Naive thymus-derived CD4-positive, alpha-beta T cell (primary cell): Measurements from ENCODE around the gene BCL11A. TPM values are rescaled to one million over a fixed set of nuclear protein-coding genes. Genes with fewer than 3 reads are reported as not detected.
A peak's percentile ranks its signal among the peaks of the same experiment; 100 is the strongest.

ENCODE experiments used
- ATAC-seq: fragments of 150-1000 bp; cut with Tn5 transposase; 2 replicates; pipeline ENCODE4 v1.10.0; 2021; ENCODE audit warnings: mild to moderate bottlenecking, moderate library complexity
- CTCF ChIA-PET: fragments of 350-600 bp; sonication (Branson Sonifier 250); formaldehyde crosslinking; loops from one replicate; lab custom pipeline; 2021; ENCODE audit warnings: antibody characterized with exemption; lab: Charles Lee
- POLR2A ChIA-PET: fragments of 350-600 bp; sonication (Branson Sonifier 250); formaldehyde crosslinking; loops from one replicate; lab custom pipeline; 2021; ENCODE audit warnings: antibody characterized with exemption, inconsistent platforms; lab: Charles Lee
- DNase-seq, 9 donors: peaks; one replicate each; pipeline versions ENCODE4 v3.0.0 to v3.0.0-alpha.2; 2020 to 2022; ENCODE audit warnings: mixed read lengths in 1 of 9
- H3K27ac ChIP-seq: one replicate; pipeline ENCODE4 v1.7.0; 2013; ENCODE audit warnings: mild to moderate bottlenecking, low read depth, low read length, moderate library complexity
- H3K27me3 ChIP-seq, 2 donors: one replicate each; pipeline ENCODE4 v1.7.0; 2013; ENCODE audit warnings: low read length in 2 of 2, mild to moderate bottlenecking in 2 of 2, moderate library complexity in 2 of 2; ENCODE audit not compliant: control insufficient read depth in 2 of 2, insufficient read depth in 2 of 2
- H3K36me3 ChIP-seq, 3 experiments: 1 replicate in 2 of 3; 2 replicates in 1 of 3; pipeline ENCODE4 v1.7.0; 2013; ENCODE audit warnings: low read length in 3 of 3, mild to moderate bottlenecking in 3 of 3, moderate library complexity in 1 of 3; ENCODE audit not compliant: insufficient read depth in 3 of 3, control insufficient read depth in 2 of 3
- H3K4me1 ChIP-seq, 2 donors: one replicate each; pipeline ENCODE4 v1.7.0; 2013; ENCODE audit warnings: low read length in 2 of 2, mild to moderate bottlenecking in 2 of 2, moderate library complexity in 1 of 2; ENCODE audit not compliant: control insufficient read depth in 2 of 2, insufficient read depth in 2 of 2
- H3K4me3 ChIP-seq: 2 replicates; pipeline ENCODE4 v1.7.0; 2013; ENCODE audit warnings: mild to moderate bottlenecking, low read length
- H3K9me3 ChIP-seq, 3 experiments: 1 replicate in 2 of 3; 2 replicates in 1 of 3; pipeline ENCODE4 v1.7.0; 2013; ENCODE audit warnings: low read length in 3 of 3; ENCODE audit not compliant: control insufficient read depth in 2 of 3
- H3K27ac Mint-ChIP-seq, 9 donors: one replicate each; pipeline ENCODE4 v1.8.0; 2020 to 2022; ENCODE audit warnings: mixed read lengths in 9 of 9, mild to moderate bottlenecking in 8 of 9, moderate library complexity in 5 of 9, inconsistent platforms in 2 of 9
- H3K27me3 Mint-ChIP-seq, 5 donors: one replicate each; pipeline ENCODE4 v1.8.0; 2021 to 2022; ENCODE audit warnings: mixed read lengths in 5 of 5, mild to moderate bottlenecking in 1 of 5
- H3K36me3 Mint-ChIP-seq, 5 donors: one replicate each; pipeline ENCODE4 v1.8.0; 2020 to 2022; ENCODE audit warnings: mixed read lengths in 5 of 5, mild to moderate bottlenecking in 3 of 5, inconsistent platforms in 1 of 5
- H3K4me1 Mint-ChIP-seq, 7 donors: one replicate each; pipeline ENCODE4 v1.8.0; 2020 to 2022; ENCODE audit warnings: mixed read lengths in 7 of 7, mild to moderate bottlenecking in 3 of 7, inconsistent platforms in 1 of 7
- H3K4me3 Mint-ChIP-seq, 10 donors: one replicate each; pipeline ENCODE4 v1.8.0; 2020 to 2022; ENCODE audit warnings: mild to moderate bottlenecking in 10 of 10, mixed read lengths in 10 of 10, moderate library complexity in 6 of 10, inconsistent platforms in 2 of 10
- H3K9me3 Mint-ChIP-seq, 11 donors: one replicate each; pipeline ENCODE4 v1.8.0; 2020 to 2022; ENCODE audit warnings: mixed read lengths in 11 of 11, mild to moderate bottlenecking in 4 of 11, inconsistent platforms in 1 of 11, moderate library complexity in 1 of 11
- intact Hi-C, 2 donors: fragments of 100-400 bp; cut with micrococcal nuclease; formaldehyde crosslinking; loops; one replicate each; pipeline ENCODE4 v1.15.1; 2023
- polyA plus RNA-seq, 2 donors: library from polyadenylated mRNA; unstranded; fragments of 300-500 nt; fragmentation: Illumina TruSeq; gene quantifications; one replicate each; pipeline ENCODE4 v1.2.3, GENCODE V29; 2021
- total RNA-seq, 6 experiments: library from RNA in 5 of 6; stranded (reverse) in 5 of 6; gene quantifications; 1 replicate in 5 of 6; 2 replicates in 1 of 6; pipeline ENCODE4 v1.2.3 and lab custom pipeline; 2021 to 2026

The BCL11A gene
- total and polyA plus RNA-seq, 7 experiments from 2014 or later = 1.5 to 26.2 (median 2.5) TPM; not detected in 1

GRCh38 chr2:60453872-60454271, 99.6 kb downstream of the BCL11A start:
- H3K36me3 ChIP-seq = no peaks in the 10 kb centered on the region
- no peak overlapping the region for H3K27ac ChIP-seq
- DNase-seq (no peak), ATAC-seq (no peak)
- no peak overlapping the region for H3K4me3 Mint-ChIP-seq
- peaks cover 0 to 8% (median 0%) of the 10 kb centered on the region in 7 donors for H3K4me1 Mint-ChIP-seq
- intact Hi-C loops = no loop called here
- ChIA-PET CTCF (no interaction called here), POLR2A (no interaction called here)
- no peaks in the 10 kb centered on the region for H3K27me3 ChIP-seq
- H3K4me3 ChIP-seq = no peak overlapping the region
- H3K27me3 Mint-ChIP-seq = peaks cover 0 to 10% (median 3%) of the 10 kb centered on the region in 5 donors
- no peak overlapping the region for H3K27ac Mint-ChIP-seq
- no peaks in the 10 kb centered on the region for H3K36me3 Mint-ChIP-seq
- no peaks in the 10 kb centered on the region for H3K4me1 ChIP-seq
- H3K9me3 ChIP-seq = no peaks in the 10 kb centered on the region
- H3K9me3 Mint-ChIP-seq = no peaks in the 10 kb centered on the region

GRCh38 chr2:60453301-60453700, 100.2 kb downstream of the BCL11A start:
- ATAC-seq = no peak

GRCh38 chr2:60450488-60450887, 103.0 kb downstream of the BCL11A start:
- POLR2A ChIA-PET = no interaction called here
- CTCF ChIA-PET = no interaction called here
- no peak overlapping the region for H3K27ac Mint-ChIP-seq

More at GRCh38 chr2:60453301-60453700, 100.2 kb downstream of the BCL11A start:
- no peaks in the 10 kb centered on the region for H3K9me3 Mint-ChIP-seq
- H3K27ac ChIP-seq = no peak overlapping the region
- no peaks in the 10 kb centered on the region for H3K9me3 ChIP-seq
- H3K36me3 ChIP-seq = no peaks in the 10 kb centered on the region
- ChIA-PET CTCF (no interaction called here), POLR2A (no interaction called here)
- no peaks in the 10 kb centered on the region for H3K4me1 ChIP-seq
- H3K4me1 Mint-ChIP-seq = peaks cover 0 to 8% (median 0%) of the 10 kb centered on the region in 7 donors
- peaks cover 0 to 10% (median 3%) of the 10 kb centered on the region in 5 donors for H3K27me3 Mint-ChIP-seq
- H3K4me3 Mint-ChIP-seq = no peak overlapping the region
- no peak for DNase-seq
- no peak overlapping the region for H3K4me3 ChIP-seq
- no peak overlapping the region for H3K27ac Mint-ChIP-seq
- no peaks in the 10 kb centered on the region for H3K27me3 ChIP-seq
- no peaks in the 10 kb centered on the region for H3K36me3 Mint-ChIP-seq
- intact Hi-C loops = no loop called here

GRCh38 chr2:60447943-60448342, 105.5 kb downstream of the BCL11A start:
- no peak for DNase-seq
- H3K27me3 Mint-ChIP-seq = peaks cover 0 to 7% (median 0%) of the 10 kb centered on the region in 5 donors
- no peak overlapping the region for H3K27ac Mint-ChIP-seq
- no peak overlapping the region for H3K4me3 Mint-ChIP-seq
- no peaks in the 10 kb centered on the region for H3K36me3 Mint-ChIP-seq
- no peaks in the 10 kb centered on the region for H3K27me3 ChIP-seq
- POLR2A ChIA-PET = no interaction called here
- CTCF ChIA-PET = no interaction called here
- H3K27ac ChIP-seq = no peak overlapping the region
- no peaks in the 10 kb centered on the region for H3K4me1 ChIP-seq
- H3K9me3 Mint-ChIP-seq = peaks cover 0 to 1% (median 0%) of the 10 kb centered on the region in 11 donors
- H3K9me3 ChIP-seq = no peaks in the 10 kb centered on the region
- no peak overlapping the region for H3K4me3 ChIP-seq
- intact Hi-C loops = no loop called here
- H3K36me3 ChIP-seq = no peaks in the 10 kb centered on the region
- ATAC-seq = no peak
- no peaks in the 10 kb centered on the region for H3K4me1 Mint-ChIP-seq

More at GRCh38 chr2:60450488-60450887, 103.0 kb downstream of the BCL11A start:
- Histone ChIP-seq H3K27me3 (no peaks in the 10 kb centered on the region), H3K27ac (no peak overlapping the region), H3K36me3 (no peaks in the 10 kb centered on the region), H3K9me3 (no peaks in the 10 kb centered on the region), H3K4me3 (no peak overlapping the region), H3K4me1 (no peaks in the 10 kb centered on the region)
- Mint-ChIP-seq H3K27me3 (peaks cover 0 to 3% (median 0%) of the 10 kb centered on the region in 5 donors), H3K9me3 (no peaks in the 10 kb centered on the region), H3K36me3 (no peaks in the 10 kb centered on the region), H3K4me3 (no peak overlapping the region), H3K4me1 (no peaks in the 10 kb centered on the region)
- ATAC-seq (no peak), DNase-seq (no peak)
- intact Hi-C loops = no loop called here

- Mint-ChIP-seq H3K36me3 (no peaks in the 10 kb centered on the region), H3K27me3 (peaks cover 0 to 9% (median 0%) of the 10 kb centered on the region in 5 donors), H3K4me1 (no peaks in the 10 kb centered on the region), H3K9me3 (peaks cover 0 to 1% (median 0%) of the 10 kb centered on the region in 11 donors), H3K27ac (peak overlapping the region in 1 of 9 donors; percentile 74), H3K4me3 (no peak overlapping the region)
- no peak overlapping the region for H3K4me3 ChIP-seq
- H3K27ac ChIP-seq = no peak overlapping the region
- peak; percentile 40 for ATAC-seq
- H3K4me1 ChIP-seq = no peaks in the 10 kb centered on the region
- no peaks in the 10 kb centered on the region for H3K36me3 ChIP-seq
- intact Hi-C loops = no loop called here
- POLR2A ChIA-PET = no interaction called here
- no peaks in the 10 kb centered on the region for H3K9me3 ChIP-seq
- CTCF ChIA-PET = no interaction called here
- DNase-seq = no peak
- H3K27me3 ChIP-seq = no peaks in the 10 kb centered on the region
These were observed 106.8 kb downstream of the BCL11A start for GRCh38 chr2:60446413-60447267.

- DNase-seq (no peak), ATAC-seq (no peak)
- H3K4me3 Mint-ChIP-seq = no peak overlapping the region
- ChIA-PET CTCF (no interaction called here), POLR2A (no interaction called here)
- no peaks in the 10 kb centered on the region for H3K9me3 ChIP-seq
- H3K27ac Mint-ChIP-seq = no peak overlapping the region
- H3K4me1 Mint-ChIP-seq = no peaks in the 10 kb centered on the region
- no peak overlapping the region for H3K27ac ChIP-seq
- no peaks in the 10 kb centered on the region for H3K4me1 ChIP-seq
- no peaks in the 10 kb centered on the region for H3K27me3 ChIP-seq
- no peak overlapping the region for H3K4me3 ChIP-seq
- peaks cover 0 to 1% (median 0%) of the 10 kb centered on the region in 11 donors for H3K9me3 Mint-ChIP-seq
- H3K36me3 ChIP-seq = no peaks in the 10 kb centered on the region
- H3K36me3 Mint-ChIP-seq = no peaks in the 10 kb centered on the region
- H3K27me3 Mint-ChIP-seq = peaks cover 0 to 13% (median 4%) of the 10 kb centered on the region in 5 donors
- intact Hi-C loops = no loop called here
These were observed 107.7 kb downstream of the BCL11A start for GRCh38 chr2:60445684-60446179.
